GM19240 (cell line): ENCODE data around the gene RLN3.

Source experiments
- DNase-seq: peaks from one replicate; pipeline ENCODE4 v3.0.0; 2011; ENCODE audit warnings: low spot score; ENCODE audit not compliant: insufficient read length

Gene RLN3

GRCh38 chr19:14054099-14054498 is 26.2 kb downstream of the RLN3 start:
- no peak for DNase-seq

GRCh38 chr19:14054721-14055120 is 26.8 kb downstream of the RLN3 start:
- no peak for DNase-seq

- DNase-seq: no peak
Observed at GRCh38 chr19:14055396-14055795, 27.4 kb downstream of the RLN3 start.

DNA sequence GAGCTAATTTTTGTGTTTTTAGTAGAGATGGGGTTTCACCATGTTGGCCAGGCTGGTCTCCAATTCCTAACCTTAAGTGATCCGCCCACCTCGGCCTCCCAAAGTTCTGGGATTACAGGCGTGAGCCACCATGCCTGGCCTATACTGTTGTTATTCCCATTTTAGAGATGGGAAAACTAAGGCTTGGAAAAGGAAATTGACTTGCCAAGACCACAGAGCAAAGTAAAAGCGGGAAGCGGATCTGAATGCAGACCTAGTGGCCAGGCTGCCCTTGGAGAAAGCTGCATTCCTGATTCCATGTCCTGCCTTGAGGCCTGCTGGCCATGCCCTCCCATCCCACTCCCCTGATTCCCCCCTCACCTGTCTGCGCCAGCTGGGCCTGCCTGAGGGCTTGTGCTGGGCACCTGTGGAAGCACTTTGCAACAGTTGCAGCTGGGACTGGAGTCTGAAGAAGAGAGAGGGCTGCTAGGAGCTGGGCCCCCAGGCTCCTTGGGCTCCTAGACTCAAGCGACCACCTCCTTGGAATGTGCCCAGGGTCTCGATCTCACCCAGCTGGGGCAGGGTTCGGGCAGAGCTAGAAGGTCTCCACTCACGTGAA is 28.2 kb downstream of the RLN3 start:
- no peak for DNase-seq

GRCh38 chr19:14056741-14057356 is 28.9 kb downstream of the RLN3 start:
- no peak for DNase-seq

GRCh38 chr19:14058182-14059092 is 30.5 kb downstream of the RLN3 start:
- DNase-seq: no peak

DNA sequence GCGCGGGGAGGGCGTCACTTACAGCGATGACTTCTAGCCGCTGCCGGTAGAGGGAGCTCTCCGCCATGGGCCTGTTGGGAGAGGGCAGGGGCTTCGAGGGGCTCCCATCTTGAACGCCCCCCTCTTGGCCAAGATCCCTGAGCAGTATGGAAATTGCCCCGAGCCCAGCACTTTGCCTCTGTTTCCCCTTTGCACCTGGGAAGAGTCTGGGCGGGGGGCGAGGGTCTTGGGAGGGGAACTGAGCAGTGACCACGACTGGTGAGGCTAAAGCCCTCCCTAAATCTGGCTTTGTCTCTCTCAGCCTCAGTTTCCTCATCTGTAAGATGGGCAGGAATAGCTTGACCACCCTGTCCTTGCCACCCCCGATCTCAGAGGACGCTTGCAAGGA is 31.1 kb downstream of the RLN3 start:
- DNase-seq: peak; percentile 48

GRCh38 chr19:14059652-14060155 is 31.8 kb downstream of the RLN3 start:
- no peak for DNase-seq

DNA sequence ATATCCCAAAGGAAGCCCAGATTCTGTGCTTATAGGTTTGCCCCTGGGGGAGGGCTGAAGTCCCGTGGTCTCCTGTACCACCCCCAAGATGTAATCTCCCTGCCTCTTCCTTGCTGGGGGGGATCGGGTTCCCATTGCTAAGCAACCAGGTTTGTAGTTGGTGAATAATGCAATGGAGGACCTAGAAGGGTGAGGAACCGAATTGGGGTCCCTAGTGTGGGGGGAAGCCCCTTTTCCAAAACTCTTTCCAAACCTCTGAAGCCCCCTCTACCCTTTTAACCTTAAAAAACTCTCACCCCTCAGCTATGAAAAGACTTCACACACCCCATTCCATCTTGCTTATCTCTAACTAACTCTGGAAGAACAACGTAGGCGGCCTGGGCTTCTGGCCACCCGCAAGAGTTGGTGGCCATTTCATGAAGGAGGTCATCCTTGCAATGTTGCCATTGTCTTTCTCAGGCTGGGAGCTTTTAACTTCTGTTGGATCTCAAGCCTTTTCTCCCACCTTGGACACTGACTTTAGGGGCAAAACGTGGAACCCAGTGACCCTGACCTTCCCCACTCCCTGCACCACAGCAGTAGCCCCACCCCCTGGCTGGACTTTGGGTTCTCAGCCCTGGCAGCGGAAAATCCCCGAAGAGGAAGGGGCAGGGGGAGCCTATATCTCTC is 33.3 kb downstream of the RLN3 start:
- DNase-seq: no peak

DNA sequence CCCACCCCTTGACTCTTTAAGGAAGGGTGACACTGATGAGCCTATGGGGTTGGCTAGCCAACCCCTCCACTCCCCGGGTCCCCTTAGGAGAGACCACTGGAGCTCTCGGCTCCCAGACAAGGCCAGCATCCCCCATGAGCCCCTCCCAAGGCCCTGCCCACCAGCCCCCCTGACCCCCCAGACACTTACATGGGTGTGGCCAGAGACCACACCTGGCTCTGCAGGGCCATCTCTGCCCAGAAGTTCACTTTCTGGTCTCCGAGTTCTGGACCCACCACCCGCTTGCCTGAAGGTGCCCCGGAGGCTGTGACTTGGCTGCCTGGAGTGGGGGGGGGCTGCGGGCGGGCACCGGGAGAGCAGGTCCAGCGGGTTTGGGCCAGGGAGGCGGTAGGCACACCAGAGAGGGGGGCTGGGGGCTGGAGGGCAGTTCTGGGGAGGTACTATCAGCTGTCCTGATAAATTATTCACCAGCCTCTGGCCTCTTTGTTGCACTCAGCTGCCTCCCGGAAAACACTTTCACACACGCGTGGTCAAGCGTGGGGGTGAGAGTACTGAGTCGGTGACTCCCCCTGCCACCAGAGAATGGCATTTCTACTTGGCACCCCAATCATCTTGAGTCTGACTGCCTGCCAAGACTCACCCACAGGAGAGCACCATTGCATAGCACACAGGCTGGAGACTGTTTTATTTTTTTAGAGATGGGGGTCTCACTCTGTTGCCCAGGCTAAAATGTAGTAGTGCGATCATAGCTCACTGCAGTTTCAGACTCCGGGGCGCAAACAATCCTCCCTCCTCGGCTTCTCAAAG is 34.0 kb downstream of the RLN3 start, which contains the start of gene PALM3:
PALM3 (minus strand) TSS at position 326 of the 807 bp plus-strand sequence; CDS start at position 230, 96 bp downstream.
- DNase-seq: no peak

- DNase-seq: no peak
Observed at GRCh38 chr19:14062558-14062855, 34.6 kb downstream of the RLN3 start.

GRCh38 chr19:14063105-14063504 is 35.2 kb downstream of the RLN3 start:
- no peak for DNase-seq

- DNase-seq: no peak
Observed at GRCh38 chr19:14066134-14066533, 38.2 kb downstream of the RLN3 start.

DNA sequence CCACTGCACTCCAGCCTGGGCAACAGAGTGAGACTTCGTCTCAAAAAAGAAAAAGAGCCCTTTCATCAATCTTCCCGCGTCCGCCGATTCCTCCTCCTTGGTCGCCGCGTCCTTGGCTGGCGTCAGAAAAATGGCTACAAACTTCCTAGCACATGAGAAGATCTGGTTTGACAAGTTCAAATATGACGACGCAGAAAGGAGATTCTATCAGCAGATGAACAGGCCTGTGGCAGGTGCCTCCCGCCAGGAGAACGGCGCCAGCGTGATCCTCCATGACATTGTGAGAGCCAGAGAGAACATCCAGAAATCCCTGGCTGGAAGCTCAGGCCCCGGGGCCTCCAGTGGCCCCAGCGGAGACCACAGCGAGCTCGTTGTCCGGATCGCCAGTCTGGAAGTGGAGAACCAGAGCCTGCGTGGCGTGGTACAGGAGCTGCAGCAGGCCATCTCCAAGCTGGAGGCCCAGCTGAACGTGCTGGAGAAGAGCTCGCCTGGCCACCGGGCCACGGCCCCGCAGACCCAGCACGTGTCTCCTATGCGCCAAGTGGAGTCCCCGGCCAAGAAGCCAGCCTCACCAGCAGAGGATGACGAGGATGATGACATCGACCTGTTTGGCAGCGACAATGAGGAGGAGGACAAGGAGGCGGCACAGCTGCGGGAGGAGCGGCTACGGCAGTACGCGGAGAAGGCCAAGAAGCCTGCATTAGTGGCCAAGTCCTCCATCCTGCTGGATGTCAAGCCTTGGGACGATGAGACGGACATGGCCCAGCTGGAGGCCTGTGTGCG is 42.5 kb downstream of the RLN3 start:
- DNase-seq: no peak

- no peak for DNase-seq
Observed at GRCh38 chr19:14072535-14073260, 44.8 kb downstream of the RLN3 start, which contains the start of gene MISP3. Gene MISP3 (plus strand): TSS chr19:14072786. CDS start chr19:14073310, 524 bp downstream.

DNA sequence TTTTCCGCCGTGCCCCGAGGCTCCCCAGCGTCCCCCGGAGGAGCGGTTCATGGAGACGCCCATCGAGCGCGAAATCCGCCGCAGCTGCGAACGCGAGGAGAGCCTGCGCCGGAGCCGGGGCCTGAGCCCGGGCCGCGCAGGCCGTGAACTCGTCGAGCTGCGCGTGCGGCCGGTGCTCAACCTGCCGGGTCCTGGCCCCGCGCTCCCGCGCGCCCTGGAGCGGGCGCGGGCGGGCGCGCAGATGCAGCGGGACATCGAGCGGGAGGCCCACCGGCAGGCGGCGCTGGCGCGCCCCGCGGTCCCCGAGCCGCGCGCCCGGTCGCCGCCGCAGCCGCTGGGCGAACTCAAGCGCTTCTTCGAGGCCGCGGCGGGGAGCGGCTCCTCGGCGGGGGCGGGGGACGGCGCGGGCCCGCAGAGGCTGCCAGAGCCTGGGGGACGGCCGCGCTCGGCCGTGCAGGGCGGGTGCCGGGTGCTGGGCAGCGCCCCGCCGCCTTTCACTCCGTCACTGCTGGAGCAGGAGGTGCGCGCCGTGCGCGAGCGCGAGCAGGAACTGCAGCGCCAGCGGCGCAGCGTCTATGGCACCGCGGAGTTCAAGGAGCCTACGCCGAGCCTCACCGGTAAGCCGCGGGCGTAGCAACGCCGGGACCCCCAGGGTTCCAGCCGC is 45.4 kb downstream of the RLN3 start:
- no peak for DNase-seq

DNA sequence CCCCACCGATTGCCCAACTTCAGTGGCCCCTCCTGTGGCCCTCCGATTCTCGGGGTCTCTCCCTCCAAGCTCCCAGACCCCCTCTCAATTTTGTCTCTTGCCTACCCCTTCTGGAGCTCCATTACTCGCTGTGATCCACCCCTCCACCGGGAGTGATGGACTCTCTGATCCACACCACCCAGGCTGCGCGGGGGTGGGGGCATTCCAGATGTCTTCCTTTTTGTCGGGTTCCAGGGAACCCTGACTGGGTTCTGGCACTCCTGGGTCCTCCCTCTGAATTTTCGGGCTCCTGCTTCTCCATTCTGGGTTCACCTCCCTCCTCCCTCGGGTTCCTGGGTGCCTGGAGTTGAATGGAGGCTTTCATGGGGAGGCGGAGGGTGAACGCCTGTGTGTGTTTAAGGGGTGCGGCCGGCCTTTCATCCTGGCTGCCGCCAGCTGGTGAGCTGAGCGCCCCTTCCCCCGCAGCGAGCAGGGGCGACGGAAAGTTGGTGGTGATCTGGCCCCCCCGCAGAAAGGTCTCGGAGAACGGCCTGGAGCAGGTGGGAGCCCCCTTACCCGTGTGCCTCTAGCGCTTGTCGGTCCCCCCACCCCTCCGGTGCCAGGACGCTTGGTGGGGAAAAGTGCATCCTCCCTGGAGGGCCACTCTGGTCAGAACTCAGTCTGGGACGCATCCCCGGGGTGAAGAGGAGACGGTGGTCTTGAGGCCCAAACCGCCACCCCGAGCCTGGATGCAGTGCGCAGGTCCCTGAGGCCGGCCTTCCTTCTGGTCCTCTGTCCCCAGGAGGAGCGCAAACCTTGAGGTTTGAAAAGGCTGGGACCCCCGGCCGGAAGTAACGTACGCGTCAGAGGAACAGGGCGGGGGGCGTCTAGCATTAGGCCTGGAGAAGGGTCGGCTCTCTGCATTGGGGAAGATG is 46.2 kb downstream of the RLN3 start:
- DNase-seq: no peak

DNA sequence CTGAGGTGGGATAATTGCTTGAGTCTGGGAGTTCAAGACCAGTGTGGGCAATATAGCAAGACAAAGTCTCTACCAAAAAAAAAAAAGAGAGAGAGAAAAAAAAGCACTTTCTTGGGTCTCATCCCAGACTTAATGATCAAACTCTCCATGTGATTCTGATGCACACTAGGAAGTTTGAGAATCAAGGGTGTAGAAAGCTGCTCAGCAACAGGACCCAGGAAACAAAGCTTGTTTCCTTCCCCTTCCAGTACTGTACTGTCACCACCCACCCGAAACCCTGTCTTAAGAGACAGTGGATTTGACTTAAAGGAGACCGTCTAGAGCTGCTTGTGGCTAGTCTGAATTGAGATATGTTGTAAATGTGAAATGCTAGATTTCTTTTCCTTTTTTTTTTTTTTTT is 50.5 kb downstream of the RLN3 start:
- no peak for DNase-seq
